NCI-H2171 treated with DMSO at 0.1 percent for 48 hours (cell line): ENCODE results near the gene CCDC93.

ENCODE experiments used
- DNase-seq: peaks from one replicate; lab custom pipeline; 2025; lab: John Stamatoyannopoulos, UW

Gene CCDC93

DNA sequence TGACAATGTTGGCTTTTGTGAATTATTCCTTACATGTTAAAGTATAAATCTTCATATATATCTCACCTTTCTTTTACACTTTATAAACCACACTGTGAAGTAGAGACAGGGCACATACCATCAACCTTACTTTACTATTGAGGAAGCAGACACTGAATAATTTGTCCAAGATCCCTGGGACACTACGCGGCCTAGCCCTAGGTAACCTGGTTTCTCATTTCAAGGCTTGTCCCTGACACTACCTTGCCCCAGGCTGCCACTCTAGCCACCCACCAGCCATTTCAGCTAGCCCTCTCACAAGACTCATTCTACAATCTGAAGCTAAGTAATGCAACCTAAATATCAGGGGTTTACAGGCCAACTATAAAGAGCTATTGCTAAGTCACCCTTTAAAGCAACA lies 26.7 kb downstream of the CCDC93 start:
- DNase-seq, result no peak

- DNase-seq, result no peak
Observed at GRCh38 chr2:117985092-117985491, 28.8 kb downstream of the CCDC93 start.

DNA sequence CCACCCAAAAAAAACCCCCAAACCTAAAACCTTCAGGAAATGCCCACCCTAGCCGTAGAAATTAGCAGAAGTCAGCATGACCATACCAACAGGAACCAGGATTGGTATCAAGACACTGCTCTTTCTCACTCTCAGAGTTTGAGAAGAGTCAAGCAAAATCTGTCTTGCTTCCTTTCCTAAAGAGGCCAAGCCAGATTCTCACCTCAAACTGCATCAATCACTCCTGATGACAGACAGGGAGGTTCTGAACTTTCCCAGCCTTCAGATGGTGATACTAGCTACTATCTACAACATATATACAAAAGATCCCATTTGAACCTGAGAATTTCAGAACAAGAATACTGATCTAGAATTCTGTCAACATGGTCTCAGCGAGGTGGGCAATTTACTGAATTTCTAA lies 29.7 kb downstream of the CCDC93 start:
- DNase-seq, result no peak

- DNase-seq, result no peak
Observed at GRCh38 chr2:117983040-117983439, 30.8 kb downstream of the CCDC93 start.

DNA sequence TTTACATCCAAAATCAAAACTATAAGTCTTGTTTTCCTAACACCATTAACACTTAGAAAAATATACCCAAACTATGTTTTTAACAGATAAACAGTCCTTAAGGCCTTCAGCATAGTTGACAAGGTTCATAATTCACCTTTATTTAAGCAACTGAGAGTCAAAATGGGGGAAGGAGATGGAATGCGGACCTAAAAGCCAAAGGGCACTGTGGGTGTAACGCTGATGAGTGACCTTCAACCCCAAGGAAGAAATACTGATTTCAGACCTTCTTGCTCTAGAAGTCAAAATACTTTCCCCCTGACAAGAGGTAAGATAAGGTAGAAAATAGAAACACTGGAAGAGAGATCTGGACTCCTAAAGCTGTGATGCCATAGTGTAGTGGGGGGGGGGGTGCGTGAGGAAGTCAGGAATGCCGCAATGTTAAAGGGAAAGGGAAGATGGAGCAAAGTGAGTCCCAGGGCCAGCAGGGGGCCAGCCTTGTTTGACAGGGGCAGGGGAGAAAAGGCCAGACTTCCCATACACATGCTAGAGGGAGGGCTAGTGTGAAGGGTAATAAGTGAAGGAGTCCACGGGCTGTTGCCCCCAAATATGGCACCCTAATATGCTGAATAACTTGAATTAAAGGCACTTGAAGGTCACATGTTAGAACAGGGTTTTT lies 31.4 kb downstream of the CCDC93 start:
- no peak for DNase-seq

DNA sequence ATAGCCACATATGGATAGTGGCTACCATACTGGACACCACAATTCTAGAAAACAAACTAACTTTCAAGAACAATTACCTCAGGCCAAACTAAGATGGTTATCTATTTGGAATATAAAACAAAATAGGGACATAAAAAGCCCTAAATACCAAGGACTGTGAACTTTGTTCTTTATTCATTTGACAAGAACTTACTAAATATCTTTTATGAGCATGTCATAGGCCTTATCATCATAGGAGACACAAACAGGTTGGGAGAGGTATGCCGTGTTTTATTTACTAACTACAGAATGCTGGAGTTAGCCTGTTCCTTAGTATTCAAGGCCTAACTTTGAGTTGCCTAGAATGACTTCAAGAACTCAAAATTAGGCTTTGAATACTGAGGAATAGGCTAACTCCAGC lies 32.1 kb downstream of the CCDC93 start:
- no peak for DNase-seq

- no peak for DNase-seq
Observed at GRCh38 chr2:117980783-117981676, 32.8 kb downstream of the CCDC93 start.

DNA sequence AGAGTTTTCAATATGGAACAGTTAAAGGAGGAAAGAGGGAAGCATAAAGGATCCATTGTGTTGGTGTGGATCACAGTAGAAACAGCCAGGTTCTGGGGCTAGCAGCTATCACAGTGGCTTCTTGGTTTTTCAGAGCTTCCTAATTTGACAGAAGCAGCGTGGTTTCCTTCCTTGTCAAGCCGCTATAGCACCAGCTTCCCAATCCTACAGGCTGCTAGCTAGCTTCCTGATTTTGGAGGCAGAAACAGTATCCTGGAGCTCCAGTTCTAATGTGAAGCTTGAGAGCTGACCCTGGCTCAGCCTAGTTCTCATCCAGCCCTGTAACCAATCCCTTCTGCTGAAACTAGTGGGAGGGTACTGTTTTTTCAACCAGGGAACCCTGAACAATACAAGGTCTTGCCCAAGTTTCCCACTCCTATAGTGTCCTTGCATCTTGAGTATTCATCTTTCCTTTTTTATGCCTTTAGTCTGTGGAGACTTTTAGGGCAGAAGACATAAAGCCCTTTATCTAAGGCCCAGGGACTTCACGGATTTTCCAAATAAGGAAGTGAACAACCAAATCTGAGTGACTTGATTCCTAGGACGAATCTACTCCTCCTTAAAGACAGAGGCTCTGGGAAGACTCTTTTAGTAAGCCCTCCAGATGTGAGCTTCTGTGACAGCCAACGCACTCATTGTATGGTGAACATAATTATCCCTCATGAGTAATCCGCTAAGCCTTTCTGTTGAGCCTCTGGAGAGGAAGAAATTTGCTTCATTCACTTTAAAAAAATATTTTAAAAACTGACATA lies 33.8 kb downstream of the CCDC93 start:
- DNase-seq, result no peak

DNA sequence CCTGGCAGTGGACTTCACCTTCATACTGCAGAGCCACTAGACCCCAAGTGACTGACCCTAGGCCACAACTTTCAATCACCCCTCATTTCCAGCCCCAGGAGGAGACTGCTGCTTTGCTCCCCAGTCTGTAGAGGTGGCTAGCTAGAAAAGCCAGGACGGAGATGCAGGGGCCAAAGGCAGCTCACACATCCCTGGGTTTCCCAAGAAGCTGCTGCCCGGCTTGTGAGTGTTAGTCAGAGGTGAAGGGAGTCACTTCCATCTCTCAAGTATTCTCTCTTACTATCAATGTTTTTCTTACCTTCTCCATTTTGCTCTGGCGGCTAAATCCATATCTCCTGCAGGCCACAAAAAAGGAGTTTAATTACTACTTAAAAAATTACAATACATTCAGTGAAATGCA lies 36.2 kb downstream of the CCDC93 start:
- no peak for DNase-seq

GRCh38 chr2:117976581-117976980 lies 37.3 kb downstream of the CCDC93 start:
- no peak for DNase-seq

DNA sequence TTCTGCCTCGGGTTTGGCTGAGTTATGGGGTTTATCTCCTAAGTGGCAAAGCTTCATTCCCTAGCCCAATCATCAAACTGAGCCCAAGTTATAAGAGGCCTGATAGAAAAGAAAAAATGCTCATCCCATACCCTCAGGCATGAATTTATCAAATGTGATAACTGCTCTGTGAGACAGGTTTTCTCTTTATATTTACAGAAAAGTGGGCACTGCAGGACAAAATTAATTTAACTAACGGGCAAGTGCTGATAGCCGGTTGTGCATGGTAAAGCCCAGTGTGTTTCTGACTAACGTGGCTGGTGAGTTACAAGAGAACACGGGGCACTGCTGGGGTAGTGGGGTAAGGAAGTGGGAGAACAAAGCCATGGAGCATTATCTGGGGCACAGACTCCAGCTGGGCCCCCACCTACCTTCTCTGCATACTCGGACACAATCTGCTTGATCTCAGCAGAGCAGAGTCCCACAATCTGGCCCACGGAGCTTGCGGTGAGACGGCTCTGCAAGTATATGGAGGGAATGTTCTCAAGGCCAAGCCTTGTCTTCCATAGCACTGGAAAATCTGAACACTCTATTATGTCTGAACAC lies 40.3 kb downstream of the CCDC93 start:
- no peak for DNase-seq

GRCh38 chr2:117972476-117973123 lies 41.3 kb downstream of the CCDC93 start:
- DNase-seq, result no peak

GRCh38 chr2:117968722-117969121 lies 45.1 kb downstream of the CCDC93 start:
- DNase-seq, result no peak

GRCh38 chr2:117967977-117968718 lies 45.7 kb downstream of the CCDC93 start:
- DNase-seq, result no peak

- DNase-seq, result no peak
Observed at GRCh38 chr2:117963446-117963845, 50.4 kb downstream of the CCDC93 start.

DNA sequence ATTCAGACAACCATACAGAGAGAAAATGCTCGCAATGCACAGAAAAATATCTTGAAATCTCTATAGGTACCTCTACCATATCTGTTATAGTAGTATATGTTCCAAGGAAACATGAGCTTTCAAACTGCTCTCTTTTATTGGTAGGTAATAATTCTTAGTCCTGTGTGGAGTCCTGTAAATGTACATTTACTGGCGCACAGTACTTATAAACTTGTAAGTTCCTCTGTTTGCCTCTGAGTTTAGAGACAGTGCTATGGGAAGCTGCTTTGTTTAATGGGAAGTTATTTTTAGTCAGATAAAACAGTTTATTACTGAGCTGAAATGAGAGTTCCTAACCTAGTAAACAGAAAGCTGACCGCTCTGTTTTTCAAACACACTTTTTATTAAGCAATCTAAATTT lies 52.7 kb downstream of the CCDC93 start:
- no peak for DNase-seq

DNA sequence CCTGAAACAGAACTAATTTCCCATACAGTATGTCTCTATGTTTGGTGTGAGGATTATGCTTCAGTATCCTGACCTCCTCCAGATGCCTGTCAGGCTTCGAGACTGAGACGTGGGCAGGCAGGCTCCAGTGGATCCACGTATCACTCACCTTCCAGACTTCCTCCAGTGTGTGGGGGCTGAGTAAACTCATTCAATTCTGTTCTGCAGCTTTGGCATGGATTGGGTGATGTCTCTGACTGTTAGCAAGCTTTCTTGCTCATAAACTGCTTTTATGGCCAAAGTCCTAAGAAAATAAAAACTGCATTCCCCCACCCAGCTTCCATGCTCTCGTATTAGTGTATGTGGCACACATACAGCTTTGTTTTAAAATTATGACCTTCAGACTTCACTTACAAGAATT lies 53.6 kb downstream of the CCDC93 start:
- DNase-seq, result no peak

DNA sequence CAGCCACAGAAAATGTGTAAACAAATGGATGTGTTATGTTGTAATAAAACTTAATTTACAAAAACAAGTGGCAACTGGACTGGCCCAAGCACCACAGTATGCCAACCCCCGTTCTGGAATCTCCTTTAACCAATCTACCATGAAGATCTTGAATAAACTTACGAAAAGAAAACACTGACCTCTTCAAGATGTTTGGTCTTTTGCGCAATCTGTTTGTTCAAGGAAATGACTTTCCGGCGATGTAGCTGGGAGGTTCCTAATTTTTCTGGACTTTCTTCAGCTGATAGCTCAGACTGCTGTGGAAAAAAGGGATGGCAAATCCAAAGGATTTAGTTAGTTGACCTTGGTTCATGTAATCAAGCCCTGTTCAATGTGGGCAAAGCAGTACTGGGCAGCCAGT lies 55.7 kb downstream of the CCDC93 start:
- DNase-seq, result no peak

GRCh38 chr2:117957616-117958015 lies 56.3 kb downstream of the CCDC93 start:
- DNase-seq, result no peak

- DNase-seq, result no peak
Observed at GRCh38 chr2:117956036-117956796, 57.7 kb downstream of the CCDC93 start.
